Esophagus squamous epithelium (tissue), 4 donors: ENCODE results near the gene SMC2.

Experiments
- POLR2A ChIP-seq, 4 donors: fragments of 450-650 bp; IDR thresholded peaks; one replicate each; pipeline ENCODE4 v1.6.1; 2017; ENCODE audit warnings: antibody characterized with exemption in 4 of 4, mild to moderate bottlenecking in 4 of 4, moderate library complexity in 3 of 4
- TF ChIP-seq, protein P1 (sequence below), 6 experiments: fragments of 450-650 bp in 4 of 6; fragments of 200-600 bp in 2 of 6; sonication (generic) in 2 of 6; IDR thresholded peaks; one replicate each; pipeline ENCODE4 v1.5.1; 2016 to 2019; ENCODE audit warnings: antibody characterized with exemption in 6 of 6, mild to moderate bottlenecking in 4 of 6, moderate library complexity in 4 of 6

DNA sequence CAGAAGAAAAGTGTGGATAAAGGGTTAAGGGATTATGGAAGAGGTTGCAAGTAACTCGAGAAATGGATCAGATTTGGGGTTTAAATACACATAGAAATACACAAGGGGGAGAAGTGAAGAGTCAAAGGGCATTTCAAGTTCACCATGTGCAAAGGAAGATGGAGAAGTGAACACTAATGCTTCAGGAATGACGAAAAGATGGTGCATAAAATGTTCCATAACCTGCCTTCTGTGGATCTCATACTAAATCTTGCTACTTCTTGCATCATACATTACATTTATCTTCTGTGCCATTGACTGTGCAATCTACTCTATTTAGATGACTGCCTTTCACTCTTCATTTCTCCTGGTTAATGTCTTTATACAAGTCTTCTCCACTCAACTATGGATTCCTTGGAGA, 5.7 kb upstream of the SMC2 start:
- no peak for TF ChIP-seq POLR2A (IDR thresholded peaks at IDR 0.05)
- TF ChIP-seq, protein P1, sequence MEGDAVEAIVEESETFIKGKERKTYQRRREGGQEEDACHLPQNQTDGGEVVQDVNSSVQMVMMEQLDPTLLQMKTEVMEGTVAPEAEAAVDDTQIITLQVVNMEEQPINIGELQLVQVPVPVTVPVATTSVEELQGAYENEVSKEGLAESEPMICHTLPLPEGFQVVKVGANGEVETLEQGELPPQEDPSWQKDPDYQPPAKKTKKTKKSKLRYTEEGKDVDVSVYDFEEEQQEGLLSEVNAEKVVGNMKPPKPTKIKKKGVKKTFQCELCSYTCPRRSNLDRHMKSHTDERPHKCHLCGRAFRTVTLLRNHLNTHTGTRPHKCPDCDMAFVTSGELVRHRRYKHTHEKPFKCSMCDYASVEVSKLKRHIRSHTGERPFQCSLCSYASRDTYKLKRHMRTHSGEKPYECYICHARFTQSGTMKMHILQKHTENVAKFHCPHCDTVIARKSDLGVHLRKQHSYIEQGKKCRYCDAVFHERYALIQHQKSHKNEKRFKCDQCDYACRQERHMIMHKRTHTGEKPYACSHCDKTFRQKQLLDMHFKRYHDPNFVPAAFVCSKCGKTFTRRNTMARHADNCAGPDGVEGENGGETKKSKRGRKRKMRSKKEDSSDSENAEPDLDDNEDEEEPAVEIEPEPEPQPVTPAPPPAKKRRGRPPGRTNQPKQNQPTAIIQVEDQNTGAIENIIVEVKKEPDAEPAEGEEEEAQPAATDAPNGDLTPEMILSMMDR (IDR thresholded peaks at IDR 0.05) = no peak
